ENCODE data around the gene TBATA. TPM values are rescaled to one million over a fixed set of nuclear protein-coding genes. Genes with fewer than 3 reads are reported as not detected.

Gene TBATA
- total and polyA plus RNA-seq, 2 experiments from 2014 or later = not detected

GRCh38 chr10:70732569-70732968 lies 52.6 kb downstream of the TBATA start:
- TF ChIP-seq CTCF (IDR thresholded peaks at IDR 0.05; ENCODE audit: low read depth, low read length) = no peak
- DNase-seq (ENCODE audit: low read depth in 1 of 2, low spot score in 1 of 2) = no peak
- Histone ChIP-seq H3K4me3 (no peak overlapping the region), H3K36me3 (no peaks in the 10 kb centered on the region), H3K27me3 (no peaks in the 10 kb centered on the region), H3K9me3 (ENCODE audit: low read depth) (no peaks in the 10 kb centered on the region), H3K4me1 (ENCODE audit: low read depth) (no peaks in the 10 kb centered on the region), H3K27ac (no peak overlapping the region)

GRCh38 chr10:70730955-70731354 lies 54.2 kb downstream of the TBATA start:
- H3K27me3 ChIP-seq = no peaks in the 10 kb centered on the region
- TF ChIP-seq CTCF (IDR thresholded peaks at IDR 0.05; ENCODE audit: low read depth, low read length) = no peak
- no peaks in the 10 kb centered on the region for H3K4me1 ChIP-seq (ENCODE audit: low read depth)
- DNase-seq (ENCODE audit: low read depth in 1 of 2, low spot score in 1 of 2) = no peak
- H3K4me3 ChIP-seq = no peak overlapping the region
- H3K27ac ChIP-seq = no peak overlapping the region
- no peaks in the 10 kb centered on the region for H3K36me3 ChIP-seq
- no peaks in the 10 kb centered on the region for H3K9me3 ChIP-seq (ENCODE audit: low read depth)

GRCh38 chr10:70729763-70730357 lies 55.3 kb downstream of the TBATA start:
- no peak for TF ChIP-seq CTCF (IDR thresholded peaks at IDR 0.05; ENCODE audit: low read depth, low read length)
- no peak overlapping the region for H3K27ac ChIP-seq
- DNase-seq (ENCODE audit: low read depth in 1 of 2, low spot score in 1 of 2) = peak in 1 of 2 donors; percentile 49
- no peaks in the 10 kb centered on the region for H3K36me3 ChIP-seq
- no peaks in the 10 kb centered on the region for H3K27me3 ChIP-seq
- H3K4me1 ChIP-seq (ENCODE audit: low read depth) = no peaks in the 10 kb centered on the region
- H3K4me3 ChIP-seq = no peak overlapping the region
- no peaks in the 10 kb centered on the region for H3K9me3 ChIP-seq (ENCODE audit: low read depth)

- DNase-seq (ENCODE audit: low read depth in 1 of 2, low spot score in 1 of 2) = no peak
- Histone ChIP-seq H3K36me3 (no peaks in the 10 kb centered on the region), H3K27ac (no peak overlapping the region), H3K27me3 (no peaks in the 10 kb centered on the region), H3K9me3 (ENCODE audit: low read depth) (no peaks in the 10 kb centered on the region), H3K4me1 (ENCODE audit: low read depth) (no peaks in the 10 kb centered on the region), H3K4me3 (no peak overlapping the region)
- no peak for TF ChIP-seq CTCF (IDR thresholded peaks at IDR 0.05; ENCODE audit: low read depth, low read length)
These were observed 56.8 kb downstream of the TBATA start for GRCh38 chr10:70728328-70728727.

GRCh38 chr10:70726909-70727495 lies 58.2 kb downstream of the TBATA start:
- no peak for DNase-seq (ENCODE audit: low read depth in 1 of 2, low spot score in 1 of 2)
- Histone ChIP-seq H3K4me3 (no peak overlapping the region), H3K27ac (no peak overlapping the region), H3K36me3 (no peaks in the 10 kb centered on the region), H3K27me3 (no peaks in the 10 kb centered on the region), H3K9me3 (ENCODE audit: low read depth) (no peaks in the 10 kb centered on the region), H3K4me1 (ENCODE audit: low read depth) (no peaks in the 10 kb centered on the region)
- TF ChIP-seq CTCF (IDR thresholded peaks at IDR 0.05; ENCODE audit: low read depth, low read length) = no peak

All from cardiac muscle cell (in vitro differentiated cells and primary cell).